ENCODE results near the gene THOC6.

The THOC6 gene

DNA sequence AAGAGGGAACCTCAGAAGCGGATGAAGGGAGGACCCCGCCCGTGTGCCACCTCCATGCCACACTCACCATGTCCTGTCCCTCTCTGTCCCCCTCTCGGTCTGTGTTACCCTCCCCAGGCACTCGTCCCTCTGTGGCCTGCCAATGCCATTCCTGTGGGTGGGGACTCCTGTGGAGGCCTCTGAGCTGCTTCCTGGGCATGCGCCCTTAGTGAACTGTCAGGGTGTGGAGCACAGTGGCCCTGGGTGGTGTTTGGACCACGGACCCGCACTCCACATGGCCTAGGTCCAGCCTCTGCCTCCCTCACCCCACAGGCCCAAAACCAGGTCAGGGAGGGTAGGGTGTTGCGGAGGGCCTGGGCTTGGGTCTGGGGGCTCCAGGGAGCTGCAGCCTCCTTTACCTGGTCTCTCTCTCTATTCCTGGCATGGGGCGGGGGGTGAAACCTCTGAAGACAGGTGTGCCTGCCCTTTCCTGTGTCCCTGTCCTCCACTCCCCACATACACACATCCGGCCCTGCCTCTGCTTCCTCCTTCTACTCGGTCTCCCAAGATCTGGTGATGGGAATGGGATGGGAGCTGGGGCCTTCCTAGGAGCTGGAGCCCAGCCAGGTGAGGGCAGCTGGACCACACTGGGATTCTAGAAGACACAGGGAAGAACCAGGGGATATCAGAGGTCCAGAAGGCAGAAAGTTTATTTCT, 32.1 kb upstream of the THOC6 start:
- no peak for DNase-seq (ENCODE audit: low read depth)

DNA sequence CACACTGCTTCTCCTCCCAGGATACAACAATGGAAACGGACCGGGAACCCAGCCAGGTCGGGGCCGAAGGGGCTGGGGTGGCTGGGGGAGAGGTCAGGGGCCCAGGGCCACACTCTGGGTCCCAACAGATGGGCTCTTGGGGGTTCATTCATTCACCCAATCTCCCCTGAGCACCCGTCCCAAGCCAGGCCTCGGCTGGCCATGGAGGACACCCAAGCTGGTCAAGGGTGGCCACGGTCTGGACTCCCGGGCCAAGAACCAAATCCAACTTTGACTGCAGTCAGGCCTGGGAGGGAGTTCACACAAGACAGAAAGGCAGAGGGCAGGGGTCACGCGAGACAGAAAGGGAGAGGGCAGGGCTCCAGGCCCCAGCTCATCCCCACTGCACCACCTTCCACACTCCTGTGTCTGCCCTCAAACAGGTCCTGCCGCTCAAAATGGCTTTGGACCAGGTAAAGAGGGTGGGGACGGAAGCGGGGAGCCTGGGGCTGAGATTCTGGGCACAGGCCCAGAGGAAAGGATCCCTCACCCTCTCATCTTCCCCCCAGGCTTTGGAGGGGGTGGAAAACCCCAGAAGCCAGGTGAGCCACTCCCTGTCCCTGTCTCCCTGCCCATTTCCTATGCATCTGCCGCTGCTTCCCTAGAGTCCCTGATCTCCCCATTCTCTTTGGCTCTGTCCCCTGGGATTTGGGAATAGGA, 31.3 kb upstream of the THOC6 start:
- DNase-seq (ENCODE audit: low read depth), result no peak

DNA sequence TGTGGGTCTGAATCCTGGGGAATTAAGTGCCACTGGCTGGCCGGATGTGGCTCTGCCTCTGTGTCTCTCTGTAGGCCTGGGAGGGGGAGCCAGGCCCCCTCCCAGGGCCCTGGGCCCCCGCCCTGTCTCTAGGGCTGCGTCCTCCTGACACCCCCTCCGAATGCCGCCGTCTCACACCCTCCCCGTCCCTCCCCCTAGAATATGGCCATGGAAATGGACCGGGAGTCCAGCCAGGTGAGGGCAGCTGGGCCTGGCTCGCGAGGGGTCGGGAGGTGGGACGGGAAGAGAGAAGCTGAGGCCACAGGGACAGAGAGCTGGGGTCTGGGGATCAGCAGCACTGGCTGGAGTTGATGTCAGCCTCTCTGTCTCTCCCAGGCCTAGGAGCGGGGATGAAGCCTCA, 27.5 kb upstream of the THOC6 start:
- no peak for DNase-seq (ENCODE audit: low read depth)

DNA sequence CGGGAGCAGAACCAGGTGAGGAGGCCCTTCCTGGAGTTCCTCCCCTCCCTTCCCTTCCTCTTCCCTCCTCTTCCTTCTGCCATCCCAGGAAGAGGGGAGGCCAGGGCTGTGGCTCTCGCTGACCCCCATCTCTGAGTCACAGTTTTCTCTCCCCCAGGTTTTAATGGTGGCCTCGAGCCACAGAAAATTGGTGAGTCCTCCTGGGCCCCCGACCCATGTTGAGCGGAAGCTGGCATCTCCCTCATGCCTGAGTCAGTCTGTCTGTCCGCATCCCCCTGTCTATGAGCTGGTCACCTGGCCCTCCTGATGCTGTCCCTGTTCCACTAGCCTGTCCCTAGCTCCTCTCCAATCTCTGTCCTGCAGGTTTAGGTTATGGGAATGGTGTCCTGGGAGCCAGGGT, 23.9 kb upstream of the THOC6 start:
- DNase-seq (ENCODE audit: low read depth), result no peak

- DNase-seq (ENCODE audit: low read depth), result no peak
Observed at GRCh38 chr16:3000540-3000939, 23.3 kb upstream of the THOC6 start.

DNA sequence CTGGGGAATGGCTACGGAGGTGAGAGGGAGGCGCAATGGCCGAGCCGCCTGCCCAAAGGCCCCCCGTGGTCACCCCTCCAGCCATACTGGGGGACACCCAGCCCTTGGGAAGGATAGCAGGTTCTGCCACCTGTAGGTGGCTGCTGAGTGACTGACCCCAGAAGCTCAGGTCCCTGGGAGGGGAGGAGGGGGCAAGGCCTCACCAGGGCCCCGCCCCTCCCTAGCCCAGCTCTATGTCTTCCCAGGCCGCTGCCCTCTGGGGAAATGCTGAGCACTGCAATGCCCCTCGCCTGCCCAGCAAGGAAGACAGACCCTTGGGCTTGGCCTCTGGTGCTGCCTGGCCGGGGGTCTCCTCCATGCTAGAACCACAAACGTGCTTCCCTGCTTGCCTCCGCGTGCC, 22.5 kb upstream of the THOC6 start:
- no peak for DNase-seq (ENCODE audit: low read depth)

DNA sequence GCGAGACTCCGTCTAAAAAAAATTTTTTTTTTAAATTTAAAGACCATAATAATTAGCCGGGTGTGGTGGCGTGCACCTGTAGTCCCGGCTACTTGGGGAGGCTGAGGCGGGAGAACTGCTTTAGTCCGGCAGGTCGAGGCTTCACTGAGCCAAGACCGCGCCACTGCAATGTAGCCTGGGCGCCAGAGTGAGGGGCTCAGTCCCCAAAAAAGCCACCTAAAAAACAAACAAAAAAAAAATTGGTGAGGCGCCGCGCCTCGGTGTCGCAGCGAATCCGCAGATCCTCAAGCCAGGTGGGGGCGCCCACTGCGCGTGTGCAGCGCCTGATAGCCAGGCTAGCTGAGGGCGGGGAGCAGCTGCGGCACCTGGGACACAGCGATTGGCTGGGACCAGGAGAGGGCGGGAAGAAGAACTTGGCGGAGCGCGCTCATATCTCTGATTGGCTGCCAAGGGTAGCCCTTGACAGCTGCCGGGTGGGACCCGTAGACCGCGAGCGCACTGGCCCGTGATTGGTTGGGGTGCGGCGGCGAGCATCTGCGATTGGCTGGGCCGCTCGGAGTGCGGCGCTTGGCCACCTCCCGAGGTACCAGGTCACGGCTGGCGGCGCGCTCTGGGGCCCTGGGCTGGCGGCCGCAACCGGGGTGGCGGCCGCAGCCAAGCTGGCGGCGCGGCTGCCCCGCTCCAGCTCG, 20.1 kb upstream of the THOC6 start:
- DNase-seq (ENCODE audit: low read depth), result peak; percentile 94

GRCh38 chr16:3004319-3004718, 19.5 kb upstream of the THOC6 start:
- no peak for DNase-seq (ENCODE audit: low read depth)

DNA sequence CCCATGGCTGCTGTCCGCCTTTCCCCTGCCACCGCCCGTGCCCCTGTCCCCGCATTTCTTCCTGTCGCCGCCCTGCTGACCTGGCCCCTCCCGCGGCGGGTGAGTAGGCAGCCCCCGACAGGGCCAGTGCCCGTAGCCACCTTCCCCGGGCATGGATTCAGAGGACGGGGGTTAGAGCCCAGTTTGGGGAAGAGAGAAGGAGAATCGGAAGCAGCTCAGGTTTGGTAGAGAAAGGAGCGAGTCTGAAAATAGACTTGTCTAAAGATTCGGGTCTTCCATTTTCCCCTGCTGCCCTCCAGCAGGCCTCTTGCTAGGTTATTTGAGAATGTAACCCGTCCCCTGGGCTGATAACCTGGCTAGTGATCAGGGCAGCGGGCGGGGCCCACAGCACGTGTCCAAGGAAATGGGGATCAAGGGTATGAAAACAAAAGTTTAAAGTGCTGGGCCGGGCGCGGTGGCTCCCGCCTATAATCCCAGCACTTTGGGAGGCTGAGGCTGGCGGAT, 19.0 kb upstream of the THOC6 start:
- no peak for DNase-seq (ENCODE audit: low read depth)

- no peak for DNase-seq (ENCODE audit: low read depth)
Observed at GRCh38 chr16:3007059-3007956, 16.5 kb upstream of the THOC6 start.

GRCh38 chr16:3007957-3008689, 15.7 kb upstream of the THOC6 start:
- DNase-seq (ENCODE audit: low read depth), result no peak

- DNase-seq (ENCODE audit: low read depth), result no peak
Observed at GRCh38 chr16:3008690-3009037, 15.2 kb upstream of the THOC6 start.

- no peak for DNase-seq (ENCODE audit: low read depth)
Observed at GRCh38 chr16:3009568-3010390, 14.1 kb upstream of the THOC6 start.

DNA sequence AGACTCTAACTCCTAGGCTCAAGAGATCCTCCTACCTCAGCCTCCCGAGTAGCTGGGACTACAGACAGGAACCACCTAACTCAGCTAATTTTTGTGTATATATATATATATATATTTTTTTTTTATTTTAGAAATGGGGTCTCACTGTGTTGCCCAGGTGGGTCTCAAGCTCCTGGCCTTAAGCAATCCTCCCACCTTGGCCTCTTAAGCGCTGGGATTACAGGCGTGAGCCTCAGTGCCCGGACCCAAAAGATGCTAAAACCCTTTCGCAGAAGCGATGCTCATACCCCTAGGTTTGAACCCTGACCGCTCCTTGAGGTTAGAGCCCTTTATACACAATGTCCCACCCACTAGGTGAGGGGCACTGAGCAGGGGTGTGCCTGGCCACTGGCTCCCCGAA, 13.3 kb upstream of the THOC6 start:
- DNase-seq (ENCODE audit: low read depth), result no peak

- DNase-seq (ENCODE audit: low read depth), result no peak
Observed at GRCh38 chr16:3012246-3012645, 11.6 kb upstream of the THOC6 start.

- no peak for DNase-seq (ENCODE audit: low read depth)
Observed at GRCh38 chr16:3012828-3013420, 10.9 kb upstream of the THOC6 start, which contains the start of gene CLDN9. Gene CLDN9 (plus strand): TSS chr16:3012923. CDS start chr16:3013363, 440 bp downstream.

DNA sequence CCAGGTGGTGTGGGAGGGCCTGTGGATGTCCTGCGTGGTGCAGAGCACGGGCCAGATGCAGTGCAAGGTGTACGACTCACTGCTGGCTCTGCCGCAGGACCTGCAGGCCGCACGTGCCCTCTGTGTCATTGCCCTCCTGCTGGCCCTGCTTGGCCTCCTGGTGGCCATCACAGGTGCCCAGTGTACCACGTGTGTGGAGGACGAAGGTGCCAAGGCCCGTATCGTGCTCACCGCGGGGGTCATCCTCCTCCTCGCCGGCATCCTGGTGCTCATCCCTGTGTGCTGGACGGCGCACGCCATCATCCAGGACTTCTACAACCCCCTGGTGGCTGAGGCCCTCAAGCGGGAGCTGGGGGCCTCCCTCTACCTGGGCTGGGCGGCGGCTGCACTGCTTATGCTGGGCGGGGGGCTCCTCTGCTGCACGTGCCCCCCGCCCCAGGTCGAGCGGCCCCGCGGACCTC, 10.3 kb upstream of the THOC6 start:
- DNase-seq (ENCODE audit: low read depth), result no peak

DNA sequence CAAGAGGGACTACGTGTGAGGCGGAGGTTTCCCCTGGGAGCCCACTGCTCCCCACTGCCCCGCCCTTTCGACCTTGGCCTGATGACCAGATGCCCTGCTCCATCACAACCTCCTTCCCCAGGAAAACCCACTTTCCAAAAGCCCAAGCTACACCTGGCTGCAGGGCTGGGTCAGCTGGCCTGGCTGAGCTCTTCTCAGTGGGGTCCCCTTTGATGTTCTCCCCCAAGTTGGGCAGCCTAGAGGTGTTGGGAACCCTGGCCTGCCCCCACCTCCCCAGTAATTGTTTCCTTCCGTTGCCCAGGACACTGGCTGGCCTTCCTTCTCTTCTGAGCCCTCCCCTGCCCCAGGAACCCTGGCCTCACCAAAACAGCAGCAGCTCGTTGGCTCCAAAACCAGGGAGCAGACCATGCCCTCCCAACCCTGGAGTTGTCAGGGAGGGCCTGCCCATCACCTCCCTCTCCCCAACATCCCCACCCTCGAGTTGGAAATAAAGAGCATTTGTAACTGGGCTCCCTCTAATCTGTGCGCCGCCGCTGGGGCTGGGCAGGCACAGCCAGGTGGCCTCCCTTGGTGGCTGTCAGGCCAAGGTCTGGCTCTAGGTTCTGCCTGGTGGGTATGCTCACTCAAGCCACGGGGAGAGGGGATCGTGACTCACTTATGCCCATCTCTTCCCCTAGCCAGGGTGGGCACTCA, 9.7 kb upstream of the THOC6 start:
- DNase-seq (ENCODE audit: low read depth), result no peak

DNA sequence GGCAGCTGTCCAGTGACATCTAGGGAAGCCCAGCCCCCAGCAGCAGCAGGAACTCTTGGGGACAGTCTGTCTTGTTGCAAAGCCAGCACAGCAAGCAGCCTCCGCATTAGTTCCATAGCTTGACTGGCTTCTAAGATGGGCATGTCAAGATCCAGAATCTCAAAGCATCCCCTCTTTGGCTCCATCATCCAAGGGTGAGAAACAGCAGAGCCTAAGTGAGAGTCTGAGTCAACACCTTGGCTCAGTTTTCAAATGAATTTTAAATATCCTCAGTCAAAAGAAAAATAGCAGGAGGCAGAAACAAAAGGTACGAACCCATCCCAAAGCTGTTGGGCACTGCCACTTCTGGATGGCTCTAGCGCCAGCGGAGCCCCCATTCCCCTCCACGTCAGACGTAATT, 8.9 kb upstream of the THOC6 start:
- no peak for DNase-seq (ENCODE audit: low read depth)

Data from T follicular helper cell (primary cell).